HG03342 (cell line): ENCODE results near the gene SF3B3.
"Not testable (repeated sequence)": the region's sequence is repeated elsewhere in the genome, so short reads cannot be mapped to it uniquely, and the experiment has no call there.

Experiments
- ATAC-seq: cut with Tn5 transposase; IDR thresholded peaks from one replicate; pipeline ENCODE4 v1.9.1; 2021; ENCODE audit warnings: mild to moderate bottlenecking, moderate library complexity; ENCODE audit not compliant: unreplicated experiment

Gene SF3B3

DNA sequence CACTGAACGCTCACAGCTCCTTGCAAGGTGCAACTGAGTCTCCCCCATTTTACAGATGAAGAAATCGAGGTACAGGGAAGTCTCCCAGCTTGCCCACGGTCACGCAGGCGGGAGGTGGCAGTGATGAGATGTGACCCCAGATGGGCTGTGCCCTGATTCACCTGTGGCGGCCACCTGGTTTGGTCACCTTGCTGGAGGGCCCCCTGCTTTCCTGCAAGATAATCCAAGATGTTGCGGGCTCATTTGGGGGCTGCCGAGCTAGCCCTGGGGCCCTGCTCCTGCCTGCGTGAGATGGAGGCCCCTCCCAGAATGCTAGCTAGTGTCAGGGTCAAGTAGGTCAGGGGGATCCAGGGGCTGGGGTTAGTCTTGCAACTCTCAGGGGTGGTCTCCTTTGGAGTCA is 63.1 kb downstream of the SF3B3 start:
- ATAC-seq = no peak

DNA sequence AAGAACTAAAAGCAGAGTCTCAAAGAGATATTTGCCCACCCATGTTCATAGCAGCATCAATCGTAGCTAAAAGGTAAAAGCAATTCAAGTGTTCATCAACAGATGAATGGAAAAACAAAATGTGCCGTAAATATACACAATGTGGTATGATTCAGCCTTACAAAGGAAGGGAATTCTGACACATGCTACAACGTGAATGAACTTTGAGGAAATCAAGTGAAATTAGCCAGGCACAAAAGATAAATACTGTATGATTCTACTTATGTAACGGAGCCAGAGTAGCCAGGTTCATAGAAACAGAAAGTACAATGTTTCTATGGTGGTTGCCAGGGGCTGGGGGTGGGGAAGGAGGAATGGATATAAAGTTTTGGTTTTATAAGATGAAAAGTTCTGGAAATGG is 64.9 kb downstream of the SF3B3 start:
- ATAC-seq = no peak

DNA sequence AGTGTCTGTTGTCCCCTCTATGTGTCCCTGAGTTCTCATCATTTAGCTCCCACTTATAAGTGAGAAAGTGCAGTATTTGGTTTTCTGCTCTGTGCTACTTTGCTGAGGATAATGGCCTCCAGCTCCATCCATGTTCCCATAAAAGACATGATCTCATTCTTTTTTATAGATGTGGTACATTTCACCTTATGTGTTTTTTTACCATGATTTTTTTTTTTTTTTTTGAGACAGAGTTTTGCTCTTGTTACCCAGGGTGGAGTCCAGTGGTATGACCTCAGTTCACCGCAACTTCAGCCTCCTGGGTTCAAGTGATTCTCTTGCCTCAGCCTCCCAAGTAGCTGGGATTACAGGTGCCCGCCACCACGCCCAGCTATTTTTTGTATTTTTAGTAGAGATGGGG is 65.8 kb downstream of the SF3B3 start:
- not testable (repeated sequence) for ATAC-seq

DNA sequence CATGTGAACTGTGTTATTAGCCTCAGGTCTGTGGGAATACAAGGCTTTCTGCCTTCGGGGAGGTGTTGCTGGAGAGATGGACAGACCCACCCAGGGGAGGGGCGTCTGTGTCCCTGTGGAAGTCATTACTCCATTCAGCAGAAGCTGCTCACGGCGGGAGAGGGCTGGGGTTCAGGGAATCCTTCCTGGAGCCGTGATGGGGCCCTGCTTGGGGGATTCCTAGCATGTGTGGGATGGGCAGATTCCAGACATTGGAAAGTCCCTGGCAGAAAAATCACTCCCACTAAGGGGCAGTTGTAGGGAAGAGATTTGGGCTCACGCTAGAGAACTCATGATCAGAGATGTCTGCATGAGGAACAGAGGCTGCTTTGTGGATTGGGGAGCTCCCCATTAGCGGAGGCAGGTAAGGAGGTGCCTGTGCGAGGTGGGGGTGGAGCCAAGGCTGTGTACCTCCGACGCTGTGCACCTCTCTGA is 66.4 kb downstream of the SF3B3 start:
- ATAC-seq = no peak

DNA sequence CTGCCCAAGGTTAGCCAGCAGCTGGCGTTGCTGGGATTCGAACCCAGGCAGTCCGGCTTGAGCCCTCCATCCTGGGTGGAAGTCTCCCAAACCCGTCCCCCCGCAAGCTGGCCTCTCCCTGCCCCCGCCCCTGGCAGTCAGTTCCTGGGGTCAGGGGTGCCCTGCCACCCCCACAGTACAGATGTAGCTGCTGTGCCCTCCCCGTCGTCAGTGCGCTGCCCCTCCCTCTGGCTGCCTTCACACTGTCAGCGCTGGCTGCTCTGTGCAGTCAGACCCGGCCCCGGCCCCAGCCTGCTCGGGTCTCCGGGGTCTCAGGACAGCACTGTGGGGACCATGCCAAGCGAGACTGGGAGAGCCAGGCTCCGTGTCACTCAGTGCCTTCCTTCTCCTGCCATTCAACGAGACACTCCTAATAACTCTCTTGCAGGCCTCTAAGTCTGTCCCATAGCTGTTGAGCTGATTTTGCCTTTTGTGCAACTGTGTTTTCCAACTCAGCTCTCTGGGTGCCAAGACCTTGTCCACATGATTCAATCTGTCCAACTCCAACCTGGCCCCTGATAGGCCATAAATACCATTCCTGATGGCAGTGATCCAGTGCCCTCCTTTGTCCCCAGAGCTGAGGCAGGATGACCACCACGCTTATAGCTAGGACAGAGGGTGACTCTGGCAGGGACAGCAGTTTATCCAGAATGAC is 67.3 kb downstream of the SF3B3 start:
- no peak for ATAC-seq

DNA sequence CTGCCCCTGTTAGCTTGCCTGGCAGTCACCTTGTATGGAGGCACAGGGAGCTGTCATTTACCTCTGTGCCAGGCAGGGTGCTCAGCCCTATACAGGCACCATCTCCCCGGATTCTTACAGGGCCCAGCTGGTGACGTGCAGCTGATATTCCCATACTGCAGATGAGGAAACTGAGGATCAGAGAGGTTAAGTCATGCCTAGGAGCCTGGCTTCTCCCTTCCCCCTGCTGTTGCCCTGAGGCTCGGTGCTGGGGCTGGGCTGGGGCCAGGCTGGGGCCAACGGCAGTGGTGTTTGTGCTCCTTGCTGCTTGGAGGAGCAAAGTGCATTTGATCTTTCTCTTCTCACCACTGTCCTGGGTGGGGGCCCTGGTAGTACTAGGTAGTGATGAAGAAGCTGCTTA is 68.0 kb downstream of the SF3B3 start:
- ATAC-seq = no peak

DNA sequence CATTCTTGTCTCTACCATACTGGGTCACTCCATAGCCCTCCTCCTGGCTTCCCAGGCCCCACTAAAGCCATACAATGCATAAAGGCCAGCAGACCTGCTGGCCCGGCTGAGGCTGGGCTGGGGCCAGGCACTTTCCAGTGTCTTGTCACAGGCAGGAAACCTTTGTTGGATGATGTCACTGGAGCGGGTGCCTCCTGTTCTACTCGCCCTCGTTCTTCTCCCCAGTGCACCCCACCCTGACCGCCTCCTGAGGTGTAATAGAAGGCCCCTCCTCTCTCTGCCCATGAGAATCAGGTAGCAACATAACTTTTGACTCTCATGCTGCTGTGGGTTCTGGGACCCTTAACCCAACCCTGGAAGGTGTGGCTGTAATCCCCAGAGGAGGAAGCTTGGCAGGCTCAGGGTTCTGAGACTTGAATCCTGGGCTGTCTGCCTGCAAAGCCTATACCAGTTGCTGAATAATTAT is 68.5 kb downstream of the SF3B3 start:
- ATAC-seq = no peak

DNA sequence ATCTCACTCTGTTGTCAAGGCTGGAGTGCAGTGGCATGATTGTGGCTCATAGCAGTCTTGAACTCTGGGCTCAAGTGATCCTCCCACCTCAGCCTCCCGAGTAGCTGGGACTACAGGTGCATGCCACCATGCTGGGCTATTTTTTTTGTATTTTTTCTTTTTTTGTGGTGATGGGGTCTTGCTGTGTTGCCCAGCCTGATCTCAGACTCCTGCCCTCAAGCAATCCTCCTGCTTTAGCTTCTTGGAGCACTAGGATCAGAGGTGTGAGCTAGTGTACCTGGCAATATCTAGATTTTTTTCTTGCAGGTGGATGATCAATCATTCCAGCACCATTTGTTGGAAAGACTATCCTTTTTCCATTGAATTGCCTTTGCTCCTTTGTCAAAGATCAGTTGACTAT is 69.9 kb downstream of the SF3B3 start:
- no peak for ATAC-seq

DNA sequence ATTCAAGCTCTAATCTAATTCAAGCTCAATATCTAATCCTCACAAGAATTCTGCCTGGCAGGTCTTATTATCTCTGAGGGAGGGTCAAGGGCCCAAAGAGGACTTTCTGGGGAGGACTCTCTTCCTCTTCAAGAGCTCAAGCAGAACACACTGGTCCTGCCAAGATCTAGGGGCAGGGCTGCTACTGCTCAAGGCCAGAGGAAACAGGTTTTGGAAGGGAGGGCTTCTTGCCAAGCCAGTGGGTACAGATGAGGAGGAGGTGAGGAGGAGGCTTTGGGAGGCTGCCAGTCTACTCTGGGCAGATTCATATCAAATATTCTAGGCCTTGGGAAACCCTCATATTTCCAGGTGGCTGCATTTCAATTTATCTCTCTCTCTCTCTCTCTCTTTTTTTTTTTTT is 71.0 kb downstream of the SF3B3 start:
- no peak for ATAC-seq

DNA sequence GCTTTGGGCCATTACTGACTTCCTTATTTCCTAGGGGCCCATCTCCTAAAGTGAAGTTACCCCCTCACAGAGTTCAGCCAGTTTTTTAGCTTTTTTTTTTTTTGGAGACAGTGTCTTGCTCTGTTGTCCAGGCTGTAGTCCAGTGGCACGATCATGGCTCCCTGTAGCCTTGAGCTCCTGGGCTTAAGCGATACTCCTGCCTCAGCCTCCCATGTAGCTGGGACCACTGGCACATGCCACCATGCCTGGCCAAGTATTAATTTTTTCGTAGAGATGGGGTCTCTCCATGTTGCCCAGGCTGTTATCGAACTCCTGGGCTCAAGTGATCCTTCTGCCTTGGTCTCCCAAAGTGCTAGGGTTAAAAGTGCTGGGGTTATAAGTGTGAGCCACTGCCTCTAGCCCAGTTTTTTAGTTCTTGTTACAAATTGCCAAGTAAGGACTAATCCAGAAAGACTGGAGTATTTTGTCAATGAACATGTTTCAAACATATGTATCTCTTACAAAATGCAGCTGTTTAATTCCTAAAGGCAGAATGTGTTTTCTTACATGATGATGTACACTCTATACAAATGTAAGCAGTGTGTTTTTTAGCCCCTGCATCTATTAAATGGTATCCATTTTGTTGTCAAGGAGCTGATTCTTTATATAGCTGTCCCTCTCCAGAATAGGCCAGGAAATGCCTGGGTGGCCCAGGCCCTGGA is 73.7 kb downstream of the SF3B3 start:
- no peak for ATAC-seq

DNA sequence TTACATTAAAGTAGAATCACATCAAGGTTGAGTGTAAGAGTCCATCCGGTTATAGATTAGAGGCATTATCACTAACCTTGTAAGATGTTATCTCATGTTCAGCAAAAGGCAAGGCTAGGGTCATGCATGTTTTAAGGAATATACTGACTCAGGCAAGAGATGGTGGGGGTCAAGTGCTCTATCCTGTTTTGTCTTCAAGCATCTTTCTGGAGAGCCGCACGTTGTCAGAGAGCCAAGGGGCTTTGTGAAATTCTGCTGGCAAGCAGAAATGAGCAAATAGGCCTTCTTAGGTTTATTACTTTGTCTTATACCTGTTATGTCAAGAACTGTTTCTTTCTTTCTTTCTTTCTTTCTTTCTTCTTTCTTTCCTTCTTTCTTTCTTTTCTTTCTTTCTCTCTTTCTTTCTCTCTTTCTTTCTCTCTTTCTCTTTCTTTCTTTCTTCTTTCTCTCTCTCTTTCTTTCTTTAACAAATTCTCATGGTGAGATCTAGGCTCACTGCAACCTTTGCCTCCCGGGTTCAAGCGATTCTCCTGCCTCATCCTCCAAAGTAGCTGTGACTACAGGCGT is 75.4 kb downstream of the SF3B3 start:
- ATAC-seq = no peak

DNA sequence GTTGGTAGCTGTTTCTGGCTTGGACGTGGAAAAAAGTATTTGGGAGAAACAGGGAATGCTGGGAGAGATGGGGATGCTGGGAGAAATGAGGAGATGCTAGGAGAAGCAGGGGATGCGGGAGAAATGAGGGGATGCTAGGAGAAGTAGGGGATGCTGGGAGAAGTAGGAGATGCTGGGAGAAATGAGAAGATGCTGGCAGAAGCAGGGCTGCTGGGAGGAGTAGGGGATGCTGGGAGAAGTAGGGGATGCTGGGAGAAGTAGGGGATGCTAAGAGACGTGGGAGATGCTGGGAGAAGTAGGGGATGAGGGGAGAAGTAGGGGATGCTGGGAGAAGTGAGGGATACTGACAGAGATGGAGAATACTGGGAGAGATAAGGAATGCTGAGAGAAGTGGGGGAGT is 77.1 kb downstream of the SF3B3 start:
- no peak for ATAC-seq

DNA sequence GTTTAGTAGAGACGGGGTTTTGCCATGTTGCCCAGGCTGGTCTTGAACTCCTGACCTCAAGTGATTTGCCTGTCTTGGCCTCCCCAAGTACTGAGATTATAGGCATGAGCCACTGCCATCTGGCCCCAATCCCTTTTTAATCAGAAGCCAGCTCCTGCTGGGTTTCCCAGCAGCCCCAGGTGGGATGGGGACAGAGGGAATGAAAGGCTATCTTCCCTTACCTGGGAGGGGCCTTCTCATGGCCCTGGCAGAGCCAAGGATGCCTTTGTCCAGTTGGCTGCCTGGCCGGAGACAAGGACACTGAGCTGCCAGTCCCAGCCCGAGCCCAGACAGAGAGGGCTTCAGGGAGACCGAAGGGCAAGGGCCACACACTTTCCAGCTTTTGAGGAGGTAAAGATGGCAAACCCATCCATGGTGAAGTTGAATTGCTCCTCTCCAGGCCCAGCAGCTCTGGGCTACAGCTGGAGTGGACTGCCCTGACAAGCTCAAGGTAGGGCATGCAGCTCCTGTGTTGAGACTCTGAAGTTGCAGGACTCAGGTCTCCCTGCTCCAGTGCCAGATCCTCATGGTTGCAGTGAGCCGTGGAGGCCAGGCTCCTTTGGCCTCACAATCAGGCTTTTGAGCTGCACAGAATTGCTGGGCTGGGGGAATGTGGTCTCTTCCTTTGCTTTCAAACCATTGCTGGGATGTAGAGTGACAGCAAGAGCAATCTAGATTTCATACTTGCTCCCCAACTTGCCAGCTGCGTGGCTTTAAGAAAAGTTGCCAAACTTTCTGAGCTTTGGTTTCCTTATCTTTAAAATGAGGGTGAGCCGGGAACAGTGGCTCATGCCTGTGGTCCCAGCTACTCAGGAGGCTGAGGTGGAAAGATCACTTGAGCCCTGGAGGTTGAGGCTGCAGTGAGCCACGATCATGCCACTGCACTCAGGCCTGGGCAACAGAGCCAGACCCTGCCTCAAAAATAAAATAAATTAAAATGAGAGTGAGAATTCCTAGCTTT is 78.3 kb downstream of the SF3B3 start:
- no peak for ATAC-seq

DNA sequence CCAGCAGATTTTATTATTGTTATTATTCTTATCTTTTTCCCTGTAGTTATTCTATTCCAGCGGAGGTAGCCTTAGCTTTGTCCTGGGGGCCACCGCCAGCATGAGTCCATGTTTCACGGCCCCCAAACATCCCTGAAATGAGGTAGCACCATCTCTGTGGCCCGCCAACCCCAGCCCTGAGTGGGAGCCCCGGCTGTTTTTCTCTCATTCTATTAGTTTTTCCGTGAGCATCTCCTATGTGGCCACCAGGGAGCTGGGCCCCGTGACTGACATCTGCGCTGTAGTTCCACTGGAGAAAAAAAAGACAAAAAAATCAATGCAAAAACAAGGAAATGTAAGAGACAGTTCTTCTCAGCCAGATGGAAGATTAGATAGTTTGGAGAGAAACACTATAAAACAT is 79.2 kb downstream of the SF3B3 start:
- no peak for ATAC-seq

DNA sequence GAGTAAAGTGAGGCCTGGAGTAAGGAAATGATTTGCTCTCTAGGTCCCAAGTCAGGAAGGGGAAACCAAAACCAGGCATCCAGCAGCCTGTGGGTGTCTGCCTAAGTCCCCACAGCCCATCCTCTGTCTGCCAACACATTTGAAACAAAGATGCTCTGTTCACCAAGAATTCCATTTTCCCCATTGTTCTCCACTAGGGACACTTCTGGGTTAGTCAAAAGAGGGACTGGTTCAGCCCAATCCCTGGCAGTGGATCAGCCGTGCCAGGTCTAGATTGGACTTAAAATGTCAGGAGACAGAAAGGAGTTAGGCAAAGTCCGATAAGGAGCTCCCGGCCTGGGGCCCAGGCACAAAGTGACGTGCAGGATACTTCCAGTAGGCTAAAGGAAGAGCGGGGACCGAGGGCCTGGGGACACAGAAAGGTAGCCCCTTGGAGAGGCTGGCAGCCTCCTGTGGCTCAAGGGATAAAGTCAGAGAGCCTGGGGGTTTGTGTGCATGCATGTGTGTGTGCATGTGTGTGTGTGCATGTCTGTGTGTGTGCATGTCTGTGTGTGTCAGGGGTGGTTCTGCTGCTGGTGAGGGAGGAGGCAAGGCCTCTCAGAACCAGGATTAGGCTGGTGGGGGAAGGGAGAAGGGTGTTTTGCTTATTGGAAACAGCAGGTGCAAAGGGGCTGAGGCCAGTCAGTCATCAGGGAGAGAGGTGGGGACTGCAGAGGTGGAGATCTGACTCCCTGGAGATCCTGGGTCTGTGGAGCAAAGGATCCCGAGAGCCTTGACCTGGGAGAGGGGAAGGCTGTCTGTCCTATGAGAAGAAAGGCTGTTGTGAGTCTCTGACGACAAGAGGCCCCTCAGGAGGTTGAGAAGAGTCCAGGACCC is 81.0 kb downstream of the SF3B3 start:
- no peak for ATAC-seq

DNA sequence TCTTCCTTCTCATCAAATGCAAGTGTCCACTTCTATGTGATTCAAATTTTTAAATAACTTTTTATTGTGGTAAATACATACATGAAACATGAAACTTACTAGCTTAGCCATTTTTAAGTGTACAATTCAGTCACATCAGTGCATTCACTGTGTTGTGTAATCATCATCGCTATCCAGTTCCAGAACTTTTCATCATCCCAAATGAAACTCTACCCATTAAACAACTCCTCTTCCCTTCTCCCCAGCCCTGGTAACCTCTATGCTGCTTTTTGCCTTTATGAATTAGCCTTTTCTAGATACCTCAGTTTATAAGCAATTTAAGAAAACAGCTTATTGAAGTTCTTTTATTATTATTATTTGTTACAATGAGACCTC is 81.7 kb downstream of the SF3B3 start:
- no peak for ATAC-seq

DNA sequence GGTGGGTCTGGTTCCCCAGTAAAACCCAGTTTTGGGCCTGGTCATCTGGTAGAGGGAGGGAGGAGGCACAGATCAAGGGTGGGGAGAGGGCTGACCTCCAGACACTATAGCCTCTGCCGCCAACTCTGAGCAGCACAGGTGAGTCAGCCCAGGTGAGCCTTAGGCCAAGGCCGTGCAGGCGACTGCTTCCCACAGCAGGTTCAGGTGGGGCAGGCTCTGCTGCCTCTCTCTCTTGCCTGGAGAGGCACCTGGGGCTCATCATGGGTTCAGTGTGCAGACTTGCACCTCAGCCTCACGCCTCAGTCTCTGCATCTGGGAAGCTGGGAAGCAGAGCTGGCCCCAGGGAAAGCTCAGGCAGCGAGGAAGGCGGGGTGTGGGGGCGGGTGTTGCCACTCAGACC is 84.9 kb downstream of the SF3B3 start:
- ATAC-seq = no peak

DNA sequence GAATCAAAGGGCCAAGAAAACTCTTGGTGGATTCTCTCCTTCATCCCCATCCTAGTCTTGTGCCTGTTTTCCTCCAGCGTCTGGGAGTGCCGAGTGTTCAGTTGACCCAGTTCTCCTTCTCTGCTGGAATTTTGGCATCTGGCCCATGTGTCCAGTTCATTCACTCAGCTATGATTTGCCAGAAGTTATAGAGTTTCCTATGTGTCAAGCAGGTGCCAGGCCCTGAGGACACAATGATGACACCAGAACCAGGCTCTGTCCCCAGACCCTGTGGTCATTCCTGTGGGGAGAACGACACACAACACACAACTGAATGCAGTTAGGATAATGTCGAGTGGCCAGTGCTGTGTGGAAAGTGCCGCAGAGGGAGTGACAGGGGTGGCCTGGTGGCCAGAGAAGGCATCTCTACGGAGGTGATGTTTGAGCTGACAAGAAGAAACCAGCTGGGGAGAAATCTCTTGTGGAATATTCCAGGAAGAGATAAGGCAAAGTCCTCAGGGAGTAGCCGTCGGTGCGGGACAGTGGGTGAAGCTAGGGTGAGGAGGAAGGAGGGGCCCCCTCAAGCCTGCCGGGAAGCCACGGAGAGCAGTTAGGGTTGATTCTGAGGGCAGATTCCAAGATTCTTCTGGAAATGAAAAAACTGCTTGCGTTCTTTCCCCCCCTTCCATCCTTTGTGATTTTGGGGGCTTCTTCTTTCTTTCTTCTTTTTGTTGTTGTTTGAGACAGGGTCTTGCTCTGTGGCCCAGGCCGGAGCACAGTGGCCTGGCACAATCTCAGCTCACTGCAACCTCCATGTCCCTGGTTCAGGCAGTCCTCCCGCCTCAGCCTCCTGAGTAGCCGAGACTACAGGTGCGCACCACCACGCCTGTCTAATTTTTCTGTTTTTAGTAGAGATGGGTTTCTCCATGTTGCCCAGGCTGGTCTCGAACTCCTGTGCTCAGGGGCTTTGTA is 86.9 kb downstream of the SF3B3 start:
- no peak for ATAC-seq

DNA sequence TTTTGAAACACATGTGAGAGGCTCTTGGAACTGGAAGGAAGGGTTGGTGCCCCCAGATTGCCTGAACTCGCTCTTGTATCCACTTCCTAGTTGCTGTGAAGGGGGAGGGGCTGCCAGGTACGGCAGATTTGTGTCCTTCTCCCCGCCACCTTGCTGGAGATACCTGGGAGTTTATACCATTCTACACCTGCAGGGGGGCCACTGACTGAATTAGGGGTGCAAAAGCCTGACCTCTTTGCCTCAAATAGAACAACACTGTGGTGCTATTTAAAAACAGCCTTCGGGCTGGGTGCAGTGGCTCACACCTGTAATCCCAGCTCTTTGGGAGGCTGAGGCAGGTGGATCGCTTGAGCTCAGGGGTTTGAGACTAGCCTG is 87.6 kb downstream of the SF3B3 start:
- ATAC-seq = no peak
